ENCODE data around the gene STAC3.

GRCh38 chr12:57222286-57223190 lies 28.4 kb downstream of the STAC3 start:
- TF ChIP-seq CTCF (IDR thresholded peaks at IDR 0.05 in 2 of 3, conservative IDR thresholded peaks at IDR 0.05 in 1 of 3; ENCODE audit: borderline replicate concordance in 1 of 3, insufficient read depth in 1 of 3, low read depth in 2 of 3, low read length in 2 of 3) = no peak
- TF ChIP-seq POLR2A (IDR thresholded peaks at IDR 0.05; ENCODE audit: borderline replicate concordance, extremely low read depth, insufficient read depth, insufficient read length) = no peak
- no peak for TF ChIP-seq EZH2 (IDR thresholded peaks at IDR 0.05)
- no peak for TF ChIP-seq POLR2AphosphoS5 (IDR thresholded peaks at IDR 0.05; ENCODE audit: low read depth, low read length)
